HepG2 (cell line): Measurements from ENCODE around the gene MAP10.

ENCODE experiments used
- ARNT ChIP-seq: fragments of 450-650 bp; IDR thresholded peaks from 2 replicates; pipeline ENCODE4 v1.6.1; 2017
- ATF2 ChIP-seq: sonication (generic); formaldehyde crosslinking; IDR thresholded peaks from 2 replicates; pipeline ENCODE4 v1.4.0; 2020; ENCODE audit warnings: missing genetic modification reagents
- CEBPB ChIP-seq: IDR thresholded peaks from 2 replicates; pipeline ENCODE4 v1.6.1; 2011; ENCODE audit warnings: low read depth, low read length, improper control_type of control experiment, borderline replicate concordance
- CHD2 ChIP-seq: IDR thresholded peaks from 2 replicates; pipeline ENCODE4 v1.6.1; 2011; ENCODE audit warnings: low read depth, low read length, improper control_type of control experiment
- CTCF ChIP-seq: sonication (generic); formaldehyde crosslinking; IDR thresholded peaks from 2 replicates; pipeline ENCODE4 v1.5.0; 2020; ENCODE audit warnings: mild to moderate bottlenecking, missing genetic modification reagents, moderate library complexity
- HDAC2 ChIP-seq: sonication (generic); formaldehyde crosslinking; IDR thresholded peaks from 2 replicates; pipeline ENCODE4 v1.4.0; 2020; ENCODE audit warnings: missing genetic modification reagents
- MAX ChIP-seq: IDR thresholded peaks from 2 replicates; pipeline ENCODE4 v1.6.1; 2012; ENCODE audit warnings: inconsistent platforms
- NR2C2 ChIP-seq: sonication (generic); formaldehyde crosslinking; IDR thresholded peaks from 2 replicates; pipeline ENCODE4 v1.4.0; 2020; ENCODE audit warnings: missing genetic modification reagents, mild to moderate bottlenecking, moderate library complexity, borderline replicate concordance
- PHF8 ChIP-seq: sonication (generic); formaldehyde crosslinking; IDR thresholded peaks from 2 replicates; pipeline ENCODE4 v1.5.0; 2020; ENCODE audit warnings: missing genetic modification reagents
- STAT5B ChIP-seq: sonication (generic); formaldehyde crosslinking; IDR thresholded peaks from 2 replicates; pipeline ENCODE4 v1.4.0; 2020; ENCODE audit warnings: missing genetic modification reagents
- ZBTB34 ChIP-seq: sonication (generic); formaldehyde crosslinking; IDR thresholded peaks from 2 replicates; pipeline ENCODE4 v1.8.0; 2022; ENCODE audit warnings: mild to moderate bottlenecking, missing genetic modification reagents
- ZNF121 ChIP-seq: sonication (generic); formaldehyde crosslinking; IDR thresholded peaks from 2 replicates; pipeline ENCODE4 v1.5.0; 2020; ENCODE audit warnings: mild to moderate bottlenecking, missing genetic modification reagents
- ZNF512B ChIP-seq: sonication (generic); formaldehyde crosslinking; IDR thresholded peaks from 2 replicates; pipeline ENCODE4 v1.5.1; 2020; ENCODE audit warnings: missing genetic modification reagents, mild to moderate bottlenecking, borderline replicate concordance

GRCh38 chr1:232792949-232793348, 12.3 kb upstream of the MAP10 start:
- TF ChIP-seq ATF2 (CRISPR knock-in tag) (no peak), ZNF512B (CRISPR knock-in tag) (no peak), ZBTB34 (no peak), ARNT (no peak), PHF8 (CRISPR knock-in tag) (no peak), CHD2 (no peak), STAT5B (CRISPR knock-in tag) (no peak), CEBPB (no peak), ZNF121 (CRISPR knock-in tag) (no peak), HDAC2 (CRISPR knock-in tag) (no peak), MAX (no peak), CTCF (CRISPR knock-in tag) (no peak), NR2C2 (CRISPR knock-in tag) (no peak)
